Lower leg skin (tissue), 4 donors: ENCODE results near the gene NNMT. TPM values are rescaled to one million over a fixed set of nuclear protein-coding genes. Genes with fewer than 3 reads are reported as not detected.

Experiments used
- DNase-seq, 2 donors: peaks; one replicate each; pipeline ENCODE4 v3.0.0-alpha.2; 2019; ENCODE audit warnings: low spot score in 2 of 2
- H3K4me3 ChIP-seq: fragments of 200-600 bp; sonication (generic); 2 replicates; pipeline ENCODE4 v1.5.1; 2017; ENCODE audit warnings: mild to moderate bottlenecking, low read depth; ENCODE audit not compliant: poor library complexity, severe bottlenecking
- CTCF ChIP-seq, 3 donors: fragments of 450-650 bp; IDR thresholded peaks; one replicate each; pipeline ENCODE4 v1.5.1; 2016; ENCODE audit warnings: antibody characterized with exemption in 3 of 3, mild to moderate bottlenecking in 3 of 3, moderate library complexity in 2 of 3
- POLR2A ChIP-seq, 2 donors: fragments of 450-650 bp; IDR thresholded peaks; one replicate each; pipeline ENCODE4 v1.6.1; 2016 to 2017; ENCODE audit warnings: antibody characterized with exemption in 2 of 2, mild to moderate bottlenecking in 1 of 2, moderate library complexity in 1 of 2
- WGBS, 2 donors: methylation state at CpG; one replicate each; pipeline ENCODE4 v1.1.5; 2018; 5-methylcytosine and 5-hydroxymethylcytosine counted together
- intact Hi-C: fragments of 100-400 bp; cut with DNase I; formaldehyde crosslinking; loops from one replicate; pipeline ENCODE4 v1.15.0; 2023; ENCODE audit warnings: low total_unique reads
- total RNA-seq, 4 donors: library from RNA; depleted of rRNA; stranded (reverse); fragments of >200 nt; gene quantifications; one replicate each; pipeline ENCODE4 v1.1.0, GENCODE V29; 2016

Gene NNMT
- total RNA-seq, 4 donors from 2014 or later, result 137 to 381 (median 145) TPM

- TF ChIP-seq POLR2A (IDR thresholded peaks at IDR 0.05) (no peak), CTCF (IDR thresholded peaks at IDR 0.05) (no peak)
- intact Hi-C loops, result no loop called here
- H3K4me3 ChIP-seq, result no peak overlapping the region
- DNase-seq, result no peak
Observed at GRCh38 chr11:114359342-114359741, 63.1 kb downstream of the NNMT start.

GRCh38 chr11:114362326-114362725, 66.1 kb downstream of the NNMT start:
- intact Hi-C loops, result no loop called here
- H3K4me3 ChIP-seq, result no peak overlapping the region
- no peak for DNase-seq
- no peak for TF ChIP-seq POLR2A (IDR thresholded peaks at IDR 0.05)
- no peak for TF ChIP-seq CTCF (IDR thresholded peaks at IDR 0.05)
- WGBS, 2 donors, result 82 to 85% methylated on average over 4 of the region's 4 CpGs

- intact Hi-C loops, result no loop called here
- DNase-seq, result no peak
- TF ChIP-seq CTCF (IDR thresholded peaks at IDR 0.05) (no peak), POLR2A (IDR thresholded peaks at IDR 0.05) (no peak)
- 60 to 64% methylated on average over 3 of the region's 3 CpGs for WGBS, 2 donors
- H3K4me3 ChIP-seq, result no peak overlapping the region
Observed at GRCh38 chr11:114362958-114363357, 66.8 kb downstream of the NNMT start.

Other genes starting within 250 kb of the NNMT start
- 100 to 1,000 TPM; 167 to 369 (median 233) TPM for gene ZBTB16, start 236.7 kb upstream of the NNMT start, total RNA-seq
- 10 to 100 TPM in 2 of 4 donors, 1 to 10 TPM in 2; 4.7 to 14.8 (median 11.1) TPM for gene C11orf71, start 104.1 kb downstream of the NNMT start, total RNA-seq
- 10 to 100 TPM; 11.7 to 19.6 (median 18.8) TPM for gene RBM7, start 104.3 kb downstream of the NNMT start, total RNA-seq
- 100 to 1,000 TPM in 3 of 4 donors, 10 to 100 TPM in 1; 78.4 to 114 (median 104) TPM for gene REXO2, start 143.1 kb downstream of the NNMT start, total RNA-seq